Subcutaneous abdominal adipose tissue (tissue), 5 donors: Measurements from ENCODE around the gene SORCS3.

Experiments used
- H3K27ac ChIP-seq: one replicate; pipeline ENCODE4 v1.7.0; 2013; ENCODE audit warnings: low read depth, mild to moderate bottlenecking, inconsistent platforms, low read length, moderate library complexity
- H3K27me3 ChIP-seq, 5 donors: one replicate each; pipeline ENCODE4 v1.7.0; 2013; ENCODE audit warnings: low read length in 5 of 5, inconsistent platforms in 1 of 5; ENCODE audit not compliant: control insufficient read depth in 5 of 5, insufficient read depth in 4 of 5
- H3K36me3 ChIP-seq, 5 donors: one replicate each; pipeline ENCODE4 v1.7.0; 2013; ENCODE audit warnings: low read length in 5 of 5; ENCODE audit not compliant: control insufficient read depth in 5 of 5, insufficient read depth in 5 of 5
- H3K4me1 ChIP-seq, 5 donors: one replicate each; pipeline ENCODE4 v1.7.0; 2013; ENCODE audit warnings: low read length in 5 of 5, mild to moderate bottlenecking in 3 of 5, moderate library complexity in 1 of 5; ENCODE audit not compliant: control insufficient read depth in 5 of 5, insufficient read depth in 5 of 5
- H3K4me3 ChIP-seq, 5 donors: one replicate each; pipeline ENCODE4 v1.7.0; 2013; ENCODE audit warnings: low read length in 5 of 5, low read depth in 1 of 5
- H3K9ac ChIP-seq, 5 donors: one replicate each; pipeline ENCODE4 v1.7.0; 2013; ENCODE audit warnings: low read length in 5 of 5, mild to moderate bottlenecking in 4 of 5, moderate library complexity in 3 of 5
- H3K9me3 ChIP-seq, 5 donors: one replicate each; pipeline ENCODE4 v1.7.0; 2013; ENCODE audit warnings: low read length in 5 of 5; ENCODE audit not compliant: control insufficient read depth in 5 of 5
- donor health status: healthy.
- donor health status: healthy.
- donor health status: healthy.
- donor health status: healthy.
- donor health status: healthy.

The SORCS3 gene

GRCh38 chr10:105041956-105042355 lies 400.9 kb downstream of the SORCS3 start:
- Histone ChIP-seq H3K4me1 (no peaks in the 10 kb centered on the region), H3K27ac (no peak overlapping the region), H3K36me3 (no peaks in the 10 kb centered on the region), H3K9me3 (no peaks in the 10 kb centered on the region), H3K9ac (no peak overlapping the region), H3K27me3 (no peaks in the 10 kb centered on the region), H3K4me3 (no peak overlapping the region)

- no peaks in the 10 kb centered on the region for H3K36me3 ChIP-seq
- no peaks in the 10 kb centered on the region for H3K4me1 ChIP-seq
- no peak overlapping the region for H3K9ac ChIP-seq
- no peaks in the 10 kb centered on the region for H3K27me3 ChIP-seq
- H3K27ac ChIP-seq, result no peak overlapping the region
- H3K9me3 ChIP-seq, result no peaks in the 10 kb centered on the region
- no peak overlapping the region for H3K4me3 ChIP-seq
Observed at GRCh38 chr10:105042906-105043552, 401.9 kb downstream of the SORCS3 start.

- Histone ChIP-seq H3K4me3 (no peak overlapping the region), H3K9ac (no peak overlapping the region), H3K4me1 (no peaks in the 10 kb centered on the region), H3K9me3 (peaks cover 0 to under 1% (median 0%) of the 10 kb centered on the region in 5 donors), H3K27me3 (no peaks in the 10 kb centered on the region), H3K27ac (no peak overlapping the region), H3K36me3 (no peaks in the 10 kb centered on the region)
Observed at GRCh38 chr10:105044902-105045301, 403.8 kb downstream of the SORCS3 start.

- no peak overlapping the region for H3K4me3 ChIP-seq
- H3K9ac ChIP-seq, result no peak overlapping the region
- no peaks in the 10 kb centered on the region for H3K36me3 ChIP-seq
- no peak overlapping the region for H3K27ac ChIP-seq
- H3K9me3 ChIP-seq, result peaks cover 0 to 14% (median 10%) of the 10 kb centered on the region in 5 donors
- no peaks in the 10 kb centered on the region for H3K4me1 ChIP-seq
- H3K27me3 ChIP-seq, result no peaks in the 10 kb centered on the region
Observed at GRCh38 chr10:105056413-105056812, 415.3 kb downstream of the SORCS3 start.

- no peaks in the 10 kb centered on the region for H3K36me3 ChIP-seq
- H3K9me3 ChIP-seq, result no peaks in the 10 kb centered on the region
- H3K27me3 ChIP-seq, result no peaks in the 10 kb centered on the region
- no peak overlapping the region for H3K27ac ChIP-seq
- no peak overlapping the region for H3K4me3 ChIP-seq
- no peaks in the 10 kb centered on the region for H3K4me1 ChIP-seq
- no peak overlapping the region for H3K9ac ChIP-seq
Observed at GRCh38 chr10:105062951-105063350, 421.9 kb downstream of the SORCS3 start.

GRCh38 chr10:105063796-105064195 lies 422.7 kb downstream of the SORCS3 start:
- Histone ChIP-seq H3K4me3 (no peak overlapping the region), H3K27me3 (no peaks in the 10 kb centered on the region), H3K36me3 (no peaks in the 10 kb centered on the region), H3K27ac (no peak overlapping the region), H3K9ac (no peak overlapping the region), H3K4me1 (no peaks in the 10 kb centered on the region), H3K9me3 (no peaks in the 10 kb centered on the region)

GRCh38 chr10:105068497-105068896 lies 427.4 kb downstream of the SORCS3 start:
- Histone ChIP-seq H3K27ac (no peak overlapping the region), H3K36me3 (no peaks in the 10 kb centered on the region), H3K27me3 (no peaks in the 10 kb centered on the region), H3K4me3 (no peak overlapping the region), H3K9me3 (no peaks in the 10 kb centered on the region), H3K4me1 (no peaks in the 10 kb centered on the region), H3K9ac (no peak overlapping the region)

- Histone ChIP-seq H3K4me3 (no peak overlapping the region), H3K9me3 (no peaks in the 10 kb centered on the region), H3K9ac (no peak overlapping the region), H3K4me1 (no peaks in the 10 kb centered on the region), H3K27me3 (no peaks in the 10 kb centered on the region), H3K36me3 (no peaks in the 10 kb centered on the region), H3K27ac (no peak overlapping the region)
Observed at GRCh38 chr10:105070249-105070648, 429.2 kb downstream of the SORCS3 start.

- no peaks in the 10 kb centered on the region for H3K9me3 ChIP-seq
- H3K4me1 ChIP-seq, result no peaks in the 10 kb centered on the region
- H3K27ac ChIP-seq, result no peak overlapping the region
- H3K36me3 ChIP-seq, result no peaks in the 10 kb centered on the region
- H3K27me3 ChIP-seq, result no peaks in the 10 kb centered on the region
- H3K4me3 ChIP-seq, result no peak overlapping the region
- no peak overlapping the region for H3K9ac ChIP-seq
Observed at GRCh38 chr10:105070952-105071351, 429.9 kb downstream of the SORCS3 start.

GRCh38 chr10:105071980-105072379 lies 430.9 kb downstream of the SORCS3 start:
- H3K27me3 ChIP-seq, result no peaks in the 10 kb centered on the region
- H3K9ac ChIP-seq, result no peak overlapping the region
- H3K4me1 ChIP-seq, result no peaks in the 10 kb centered on the region
- no peak overlapping the region for H3K4me3 ChIP-seq
- H3K27ac ChIP-seq, result no peak overlapping the region
- no peaks in the 10 kb centered on the region for H3K36me3 ChIP-seq
- no peaks in the 10 kb centered on the region for H3K9me3 ChIP-seq

- no peaks in the 10 kb centered on the region for H3K9me3 ChIP-seq
- no peak overlapping the region for H3K4me3 ChIP-seq
- H3K36me3 ChIP-seq, result no peaks in the 10 kb centered on the region
- H3K4me1 ChIP-seq, result no peaks in the 10 kb centered on the region
- no peak overlapping the region for H3K9ac ChIP-seq
- no peak overlapping the region for H3K27ac ChIP-seq
- H3K27me3 ChIP-seq, result no peaks in the 10 kb centered on the region
Observed at GRCh38 chr10:105073999-105074398, 432.9 kb downstream of the SORCS3 start.
